IPS-18a (cell line): ENCODE measurements around the gene HOOK2.

Experiments used
- H3K27ac ChIP-seq: one replicate; pipeline ENCODE4 v1.5.1; 2013; ENCODE audit warnings: low read length
- H3K27me3 ChIP-seq: one replicate; pipeline ENCODE4 v1.6.1; 2013; ENCODE audit warnings: mild to moderate bottlenecking, low read length; ENCODE audit not compliant: control insufficient read depth, insufficient read depth
- H3K36me3 ChIP-seq: one replicate; pipeline ENCODE4 v1.6.1; 2013; ENCODE audit warnings: low read depth, low read length; ENCODE audit not compliant: control insufficient read depth
- H3K4me1 ChIP-seq: one replicate; pipeline ENCODE4 v1.6.1; 2013; ENCODE audit warnings: low read depth, low read length; ENCODE audit not compliant: control insufficient read depth
- H3K4me3 ChIP-seq: one replicate; pipeline ENCODE4 v1.5.1; 2013; ENCODE audit warnings: low read length
- H3K9ac ChIP-seq: one replicate; pipeline ENCODE4 v1.6.1; 2013; ENCODE audit warnings: mild to moderate bottlenecking, low read length, moderate library complexity
- H3K9me3 ChIP-seq: one replicate; pipeline ENCODE4 v1.6.1; 2013; ENCODE audit warnings: low read depth, low read length; ENCODE audit not compliant: control insufficient read depth

HOOK2 gene

DNA sequence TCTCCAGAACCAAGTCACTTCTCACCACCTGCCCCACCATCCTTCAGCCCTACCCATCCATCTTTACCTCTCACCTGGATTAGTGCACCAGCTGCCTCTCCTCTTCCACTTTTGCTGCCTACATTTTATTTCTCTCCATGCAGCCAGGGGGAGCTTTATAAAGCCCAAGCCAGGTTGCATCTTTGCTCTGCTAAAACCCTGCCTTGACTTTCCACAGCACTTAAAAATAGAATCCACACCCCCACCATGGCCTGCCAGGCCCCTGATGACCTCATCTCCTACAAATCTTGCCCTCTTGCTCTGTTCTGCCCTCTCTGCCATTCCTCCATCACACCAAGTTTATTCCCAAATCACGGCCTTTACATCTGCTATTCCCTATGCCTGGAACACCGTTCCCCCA lies 1.8 kb downstream of the HOOK2 start:
- H3K36me3 ChIP-seq, result no peaks in the 10 kb centered on the region
- H3K27me3 ChIP-seq, result no peaks in the 10 kb centered on the region
- no peak overlapping the region for H3K27ac ChIP-seq
- H3K9ac ChIP-seq, result no peak overlapping the region
- H3K4me1 ChIP-seq, result peaks cover 15% of the 10 kb centered on the region
- H3K9me3 ChIP-seq, result no peaks in the 10 kb centered on the region
- no peak overlapping the region for H3K4me3 ChIP-seq

GRCh38 chr19:12772323-12772722 lies 3.0 kb downstream of the HOOK2 start:
- no peak overlapping the region for H3K9ac ChIP-seq
- H3K27ac ChIP-seq, result no peak overlapping the region
- H3K27me3 ChIP-seq, result no peaks in the 10 kb centered on the region
- H3K4me1 ChIP-seq, result peaks cover 6% of the 10 kb centered on the region
- no peak overlapping the region for H3K4me3 ChIP-seq
- H3K36me3 ChIP-seq, result no peaks in the 10 kb centered on the region
- H3K9me3 ChIP-seq, result no peaks in the 10 kb centered on the region

DNA sequence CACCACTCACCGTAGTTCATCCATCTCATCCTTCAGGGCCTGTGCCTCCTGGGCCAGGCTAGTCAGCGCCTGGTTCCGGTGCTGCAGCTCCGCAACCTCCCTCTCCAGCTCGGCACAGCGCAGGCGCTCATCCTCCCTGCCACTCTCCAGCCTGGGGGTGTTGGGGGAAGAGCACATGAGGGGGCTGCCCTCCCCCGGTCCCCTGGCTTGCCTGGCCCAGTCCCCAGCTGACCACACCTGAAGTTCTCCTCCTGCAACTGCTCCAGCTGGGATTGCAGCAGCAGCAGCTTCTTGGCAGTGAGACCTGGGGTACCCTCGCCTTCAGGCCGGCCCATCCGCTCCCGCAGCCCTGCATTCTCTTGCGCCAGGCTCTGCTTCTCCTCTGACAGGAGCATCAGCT lies 4.4 kb downstream of the HOOK2 start:
- no peak overlapping the region for H3K4me3 ChIP-seq
- H3K36me3 ChIP-seq, result no peaks in the 10 kb centered on the region
- no peak overlapping the region for H3K9ac ChIP-seq
- H3K27me3 ChIP-seq, result no peaks in the 10 kb centered on the region
- H3K4me1 ChIP-seq, result peaks cover 4% of the 10 kb centered on the region
- H3K27ac ChIP-seq, result no peak overlapping the region
- H3K9me3 ChIP-seq, result no peaks in the 10 kb centered on the region

DNA sequence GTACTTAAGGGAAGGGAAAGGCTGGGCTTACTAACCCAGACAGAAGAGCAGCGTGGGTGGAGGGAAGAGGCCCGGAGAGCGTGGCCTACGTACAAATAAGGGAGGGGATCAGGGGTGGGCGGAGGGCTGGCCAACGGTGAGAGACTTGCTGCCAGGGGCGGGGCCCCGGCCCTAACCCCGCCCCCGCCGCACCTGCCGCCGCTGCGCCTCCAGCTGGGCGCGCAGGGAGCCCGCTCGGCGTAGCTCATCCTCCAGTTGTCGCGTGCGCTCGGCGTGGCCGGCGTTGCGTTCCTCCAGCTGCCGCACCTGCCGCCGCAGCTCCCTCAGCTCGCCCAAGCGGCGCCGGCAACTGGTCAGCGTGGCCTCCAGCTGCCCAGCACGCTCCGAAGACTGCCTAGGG lies 5.7 kb downstream of the HOOK2 start:
- Histone ChIP-seq H3K4me3 (peak overlapping the region; percentile 37), H3K27me3 (no peaks in the 10 kb centered on the region), H3K4me1 (peaks cover 4% of the 10 kb centered on the region), H3K36me3 (peaks cover 2% of the 10 kb centered on the region), H3K9me3 (no peaks in the 10 kb centered on the region), H3K9ac (no peak overlapping the region), H3K27ac (no peak overlapping the region)

DNA sequence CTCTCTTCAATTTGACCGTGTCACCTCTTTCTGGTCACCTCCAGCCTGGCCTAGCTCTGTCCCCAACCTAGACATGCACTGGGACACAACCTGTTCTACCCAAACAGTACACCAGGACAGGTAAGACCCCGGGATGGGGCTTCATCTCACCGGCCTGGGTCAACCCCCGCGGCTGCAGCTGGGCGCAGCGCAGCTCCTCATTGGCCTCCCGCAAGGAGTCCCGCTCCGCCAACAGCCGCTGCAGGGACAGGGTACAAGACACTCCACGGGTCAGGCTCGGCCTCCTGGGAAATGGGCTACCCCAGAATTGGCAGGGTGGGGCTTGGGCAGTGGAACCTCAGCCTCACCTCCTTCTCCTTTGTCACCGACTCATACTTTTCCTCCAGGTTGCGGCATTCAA lies 7.7 kb downstream of the HOOK2 start:
- Histone ChIP-seq H3K4me1 (peaks cover 4% of the 10 kb centered on the region), H3K36me3 (peaks cover 12% of the 10 kb centered on the region), H3K27ac (no peak overlapping the region), H3K4me3 (no peak overlapping the region), H3K27me3 (no peaks in the 10 kb centered on the region), H3K9ac (no peak overlapping the region), H3K9me3 (no peaks in the 10 kb centered on the region)

DNA sequence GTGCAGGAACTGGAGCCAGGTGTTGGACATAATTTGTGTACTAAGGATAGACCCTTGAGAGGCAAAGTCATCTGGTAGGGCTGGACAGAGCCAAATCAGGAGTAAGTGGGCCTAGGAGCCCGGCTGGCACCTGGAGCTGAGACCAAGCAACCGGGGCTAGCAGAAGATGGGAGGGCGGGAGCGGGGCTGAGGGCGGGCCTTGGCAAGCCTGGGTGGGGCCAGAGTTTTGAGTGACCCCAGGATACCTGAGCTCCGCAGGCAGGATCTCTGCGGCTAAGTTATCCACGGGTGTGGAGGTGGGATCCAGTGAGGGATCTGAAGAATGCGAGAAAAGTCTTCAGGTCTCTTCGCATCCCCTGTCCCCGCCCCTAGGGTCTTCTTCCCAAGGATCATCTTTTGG lies 8.2 kb downstream of the HOOK2 start:
- Histone ChIP-seq H3K36me3 (peaks cover 12% of the 10 kb centered on the region), H3K27ac (no peak overlapping the region), H3K27me3 (no peaks in the 10 kb centered on the region), H3K4me1 (peaks cover 4% of the 10 kb centered on the region), H3K4me3 (no peak overlapping the region), H3K9ac (no peak overlapping the region), H3K9me3 (no peaks in the 10 kb centered on the region)

DNA sequence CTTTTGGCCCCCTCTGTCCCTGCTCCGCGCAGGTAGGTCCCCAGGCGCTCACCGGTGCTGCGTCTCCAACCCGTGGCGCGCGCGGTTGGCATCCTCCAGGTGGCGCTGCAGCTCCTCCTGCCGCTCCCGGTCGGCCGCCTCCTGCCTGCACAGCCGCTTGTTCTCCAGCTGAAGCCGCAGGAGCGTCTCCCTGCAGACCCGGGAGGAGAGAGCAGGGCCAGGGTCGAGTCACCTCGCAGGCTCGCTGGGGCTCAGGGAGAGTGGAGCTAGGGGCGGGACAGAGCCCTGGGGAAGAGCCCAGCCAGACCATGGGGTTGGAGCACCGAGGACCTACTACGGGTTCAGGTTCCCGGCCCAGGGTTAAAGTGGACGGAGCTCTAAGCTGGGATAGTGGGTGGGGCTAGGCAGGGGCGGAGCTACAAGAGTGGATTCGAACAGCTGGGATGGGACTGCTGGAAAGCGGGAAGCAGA lies 9.3 kb downstream of the HOOK2 start:
- Histone ChIP-seq H3K36me3 (peaks cover 12% of the 10 kb centered on the region), H3K27ac (no peak overlapping the region), H3K9me3 (no peaks in the 10 kb centered on the region), H3K27me3 (no peaks in the 10 kb centered on the region), H3K4me3 (peak overlapping the region; percentile 53), H3K4me1 (peaks cover 4% of the 10 kb centered on the region), H3K9ac (no peak overlapping the region)

DNA sequence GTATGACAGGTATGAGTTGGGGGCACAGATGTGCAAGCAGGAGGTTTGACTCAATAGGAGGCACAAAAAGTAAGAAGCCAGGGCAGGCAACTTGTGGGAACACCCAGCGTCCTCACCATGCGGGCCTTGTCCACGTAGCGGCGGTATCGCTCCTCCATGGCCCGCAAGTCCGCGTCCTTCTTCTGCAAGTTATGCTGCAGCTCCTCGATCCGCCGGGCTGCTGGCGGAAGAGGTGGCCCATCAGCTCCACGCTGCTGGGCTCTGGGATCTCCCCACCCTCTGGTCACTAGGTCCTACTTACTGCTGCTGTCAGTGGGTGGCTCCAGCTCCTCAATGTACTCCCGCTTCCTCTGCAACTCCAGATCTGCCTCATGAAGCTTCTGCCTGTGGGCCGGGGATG lies 10.7 kb downstream of the HOOK2 start:
- no peak overlapping the region for H3K9ac ChIP-seq

DNA sequence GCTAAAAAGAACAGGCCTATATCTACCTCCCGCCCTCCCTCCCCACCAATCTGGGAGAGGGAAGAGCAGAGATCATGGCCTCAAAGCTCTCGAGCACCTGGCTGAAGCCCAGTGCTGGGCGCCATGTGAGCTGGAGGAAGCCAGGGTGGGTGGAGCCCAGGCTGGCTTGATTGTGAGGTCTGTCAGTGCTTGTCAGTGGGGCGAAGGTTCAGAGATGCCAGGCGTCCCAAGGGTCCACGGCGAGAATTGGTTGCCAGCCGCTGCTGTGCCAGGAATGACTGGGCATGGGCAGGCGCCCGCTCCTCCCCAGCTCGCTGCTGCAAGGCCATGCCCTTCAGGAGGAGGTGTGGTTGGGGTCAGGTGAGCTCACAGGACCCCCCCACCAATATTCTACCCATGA lies 12.3 kb downstream of the HOOK2 start:
- Histone ChIP-seq H3K4me3 (no peak overlapping the region), H3K9me3 (no peaks in the 10 kb centered on the region), H3K27ac (no peak overlapping the region), H3K27me3 (no peaks in the 10 kb centered on the region), H3K36me3 (peaks cover 12% of the 10 kb centered on the region), H3K9ac (no peak overlapping the region), H3K4me1 (no peaks in the 10 kb centered on the region)

More for the DNA sequence above, 10.7 kb downstream of the HOOK2 start:
- no peaks in the 10 kb centered on the region for H3K9me3 ChIP-seq
- no peak overlapping the region for H3K4me3 ChIP-seq
- H3K27ac ChIP-seq, result no peak overlapping the region
- peaks cover 12% of the 10 kb centered on the region for H3K36me3 ChIP-seq
- no peaks in the 10 kb centered on the region for H3K27me3 ChIP-seq
- H3K4me1 ChIP-seq, result no peaks in the 10 kb centered on the region

- Histone ChIP-seq H3K27ac (no peak overlapping the region), H3K9ac (no peak overlapping the region), H3K36me3 (peaks cover 10% of the 10 kb centered on the region), H3K4me3 (no peak overlapping the region), H3K4me1 (no peaks in the 10 kb centered on the region), H3K9me3 (no peaks in the 10 kb centered on the region), H3K27me3 (no peaks in the 10 kb centered on the region)
Observed at GRCh38 chr19:12759686-12760085, 15.7 kb downstream of the HOOK2 start.

GRCh38 chr19:12757544-12758274 lies 17.6 kb downstream of the HOOK2 start:
- peak overlapping the region; percentile 42 for H3K4me3 ChIP-seq
- no peak overlapping the region for H3K27ac ChIP-seq
- no peaks in the 10 kb centered on the region for H3K27me3 ChIP-seq
- H3K36me3 ChIP-seq, result no peaks in the 10 kb centered on the region
- no peaks in the 10 kb centered on the region for H3K4me1 ChIP-seq
- no peak overlapping the region for H3K9ac ChIP-seq
- H3K9me3 ChIP-seq, result no peaks in the 10 kb centered on the region

DNA sequence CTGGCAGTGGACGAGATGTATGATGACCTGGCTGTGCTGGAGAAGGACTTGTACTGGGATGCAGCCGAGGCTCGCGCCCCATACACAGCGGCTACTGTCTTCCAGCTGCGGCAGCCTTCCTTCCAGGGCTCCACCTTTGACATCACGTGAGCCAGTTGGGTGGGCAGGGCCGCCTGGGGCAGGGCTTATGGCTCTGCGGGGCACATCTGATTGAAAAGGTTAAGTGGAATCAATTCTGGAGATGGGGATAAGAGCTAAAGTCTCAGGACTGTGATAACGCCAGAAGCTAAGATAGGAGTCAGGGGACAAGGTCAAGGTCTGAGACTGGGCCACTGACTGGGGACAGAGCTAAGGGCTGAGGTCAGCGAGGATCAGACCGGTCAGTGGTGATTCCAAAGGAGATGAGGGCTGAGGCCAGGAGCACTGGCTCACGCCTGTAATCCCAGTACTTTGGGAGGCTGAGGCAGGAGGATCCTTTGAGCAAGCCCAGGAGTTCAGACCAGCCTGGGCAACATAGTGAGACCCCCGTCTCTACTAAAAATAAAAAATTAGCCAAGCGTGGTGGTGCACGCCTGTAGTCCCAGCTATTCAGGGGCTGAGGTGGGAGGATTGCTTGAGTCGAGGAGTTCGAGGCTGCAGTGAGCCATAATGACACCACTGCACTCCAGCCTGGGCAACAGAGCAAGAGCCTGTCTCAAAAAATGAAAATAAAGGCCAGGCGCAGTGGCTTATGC lies 19.0 kb downstream of the HOOK2 start:
- H3K27me3 ChIP-seq, result peaks cover 12% of the 10 kb centered on the region
- H3K9ac ChIP-seq, result no peak overlapping the region
- H3K9me3 ChIP-seq, result no peaks in the 10 kb centered on the region
- no peaks in the 10 kb centered on the region for H3K4me1 ChIP-seq
- no peaks in the 10 kb centered on the region for H3K36me3 ChIP-seq
- H3K4me3 ChIP-seq, result no peak overlapping the region
- no peak overlapping the region for H3K27ac ChIP-seq
